HG03442 (cell line): Measurements from ENCODE around the gene PES1.
"Not testable (repeated sequence)": the region's sequence is repeated elsewhere in the genome, so short reads cannot be mapped to it uniquely, and the experiment has no call there.

Experiments
- ATAC-seq: cut with Tn5 transposase; IDR thresholded peaks from one replicate; pipeline ENCODE4 v1.9.1; 2021; ENCODE audit warnings: mild to moderate bottlenecking, moderate library complexity; ENCODE audit not compliant: unreplicated experiment

Gene PES1

DNA sequence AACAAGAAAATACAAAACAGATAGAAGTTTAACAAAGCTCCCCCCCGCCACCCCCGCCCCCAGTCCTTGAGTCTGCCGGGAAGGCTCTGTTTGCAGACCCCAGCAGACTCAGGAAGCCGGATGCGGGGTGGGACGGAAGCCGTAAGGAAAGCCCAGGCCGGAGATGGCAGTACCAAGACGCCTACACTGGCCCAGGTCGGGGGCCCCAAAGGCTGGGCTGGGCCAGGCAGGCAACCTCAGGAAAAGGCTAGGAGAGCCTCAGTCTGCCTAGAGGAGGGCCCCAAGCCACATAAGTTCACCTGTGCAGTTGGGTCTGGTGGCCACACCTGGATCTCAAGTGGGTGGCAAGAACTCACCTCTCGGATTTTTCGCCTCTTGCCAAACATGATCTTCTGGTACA lies 13.2 kb downstream of the PES1 start:
- ATAC-seq, result no peak

DNA sequence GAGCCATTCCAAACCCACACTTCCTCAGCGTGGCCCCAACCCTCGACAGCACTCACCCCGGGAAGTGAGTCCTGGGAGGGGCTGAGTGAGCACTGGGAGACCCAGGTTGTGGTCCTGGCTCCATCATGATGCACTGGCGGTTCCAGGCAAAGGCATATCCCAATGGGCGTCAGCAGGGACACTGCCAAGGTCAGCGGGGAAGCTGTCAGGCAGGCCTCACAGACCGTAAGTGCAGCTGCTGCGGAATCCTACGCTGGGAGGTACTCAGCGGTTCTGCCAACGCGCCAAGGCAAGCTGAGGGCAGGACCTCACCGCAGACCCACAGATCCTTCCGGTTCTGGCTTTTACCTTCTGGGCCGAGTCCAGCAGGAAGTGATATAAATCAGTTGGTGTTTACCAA lies 15.9 kb downstream of the PES1 start:
- no peak for ATAC-seq

DNA sequence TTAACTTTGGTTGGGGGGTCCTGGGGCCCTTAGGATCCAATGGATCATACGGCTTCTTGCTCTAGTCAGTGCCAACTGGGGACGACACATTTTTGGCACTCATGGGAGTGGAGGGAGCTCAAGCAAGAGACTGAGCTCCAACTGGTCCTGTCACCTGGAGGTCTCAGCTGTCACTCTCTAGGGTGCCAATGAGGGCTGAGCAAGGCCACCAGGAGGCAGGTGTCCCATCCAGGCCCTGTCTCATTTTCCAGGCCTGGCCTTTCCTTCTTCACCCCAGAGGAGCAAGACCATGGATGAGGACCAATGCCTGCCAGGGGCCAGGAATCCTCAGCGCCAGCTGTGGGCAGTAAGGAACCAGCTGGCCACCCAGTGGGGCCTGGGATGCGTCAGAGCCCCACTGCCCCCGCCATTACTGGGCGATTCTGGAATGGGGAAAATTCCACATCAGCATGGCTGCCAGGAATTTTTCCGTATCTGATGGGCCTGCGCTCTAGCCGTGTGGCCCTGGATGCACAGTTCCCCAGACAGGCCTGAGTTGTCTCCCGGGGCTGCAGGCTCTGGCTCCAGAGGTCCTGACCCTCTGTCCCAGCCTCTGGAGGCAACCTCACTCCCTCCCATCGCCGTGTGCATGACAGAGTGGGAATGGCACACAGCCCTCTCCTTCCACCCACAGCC lies 16.6 kb downstream of the PES1 start:
- no peak for ATAC-seq

DNA sequence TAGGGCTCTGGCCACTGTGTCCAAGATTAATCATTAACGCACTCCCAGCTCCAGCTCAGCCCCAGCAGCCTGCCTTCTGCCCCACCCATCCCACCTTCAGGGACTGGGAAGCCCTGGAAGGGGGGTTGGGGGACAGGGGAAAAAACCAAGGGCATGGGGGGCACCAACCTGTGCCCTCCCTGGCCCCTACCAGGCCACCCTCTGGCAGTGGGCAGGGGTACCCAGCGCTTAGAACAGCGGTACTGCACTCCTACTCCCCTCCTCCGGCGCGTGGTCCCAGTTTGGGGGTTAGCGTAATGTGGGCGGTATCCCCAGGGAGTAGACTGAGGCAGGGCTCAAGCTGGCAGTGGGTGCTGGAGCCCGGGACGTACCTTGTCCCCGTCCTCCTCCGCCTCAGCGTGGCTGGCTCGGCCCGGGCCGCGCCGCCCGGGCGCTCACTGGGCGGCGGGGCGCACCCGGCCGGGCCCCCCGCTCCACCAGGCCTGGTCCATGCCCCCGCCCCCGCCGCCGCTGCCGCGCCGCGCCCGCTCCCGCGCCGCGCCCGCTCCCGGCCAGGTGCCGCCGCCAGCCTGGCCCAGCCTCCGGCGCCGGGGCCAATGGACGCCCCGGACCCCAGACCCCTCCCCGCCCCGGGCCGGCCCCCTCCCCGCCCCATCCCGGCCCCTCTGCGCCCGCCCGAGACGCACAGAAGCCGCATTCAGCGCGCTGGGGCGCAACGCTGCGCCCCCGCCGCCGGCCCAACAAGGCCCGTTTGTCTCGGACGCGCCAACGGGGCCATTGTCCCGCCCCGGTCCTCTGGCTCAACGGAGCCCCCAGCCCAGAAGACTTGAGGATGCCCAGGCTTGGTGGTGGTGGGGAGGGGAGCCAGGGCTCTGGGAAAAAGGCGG lies 17.4 kb downstream of the PES1 start, which contains the start of gene GAL3ST1:
GAL3ST1 (minus strand) TSS at position 571 of the 887 bp plus-strand sequence. CDS start 17,273 bp downstream, outside the sequence.
- no peak for ATAC-seq

DNA sequence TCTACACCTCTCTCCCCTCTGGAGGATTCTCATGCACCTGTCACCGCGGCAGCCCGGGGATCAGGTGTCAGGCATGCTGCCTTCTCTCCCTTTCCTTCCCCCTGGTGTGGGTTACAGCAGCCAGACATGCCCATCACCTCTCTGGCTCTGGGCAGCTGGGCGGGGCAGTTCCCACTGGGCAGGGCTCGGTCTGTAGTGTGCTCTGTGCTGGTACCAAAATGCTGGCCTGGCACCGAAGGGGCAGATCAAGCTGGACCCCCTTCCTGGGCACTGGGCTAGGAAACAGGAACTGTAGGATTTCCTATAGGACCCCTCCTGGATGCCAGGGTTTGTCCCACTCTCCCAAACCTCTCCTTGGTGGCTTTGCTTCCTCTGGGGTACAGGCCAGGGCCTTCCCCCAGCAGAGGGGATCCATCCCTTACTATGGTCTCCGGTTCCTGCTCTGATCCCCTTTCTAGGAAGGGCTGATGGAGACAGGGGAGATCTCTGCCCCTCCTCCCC lies 18.1 kb downstream of the PES1 start:
- ATAC-seq, result no peak

DNA sequence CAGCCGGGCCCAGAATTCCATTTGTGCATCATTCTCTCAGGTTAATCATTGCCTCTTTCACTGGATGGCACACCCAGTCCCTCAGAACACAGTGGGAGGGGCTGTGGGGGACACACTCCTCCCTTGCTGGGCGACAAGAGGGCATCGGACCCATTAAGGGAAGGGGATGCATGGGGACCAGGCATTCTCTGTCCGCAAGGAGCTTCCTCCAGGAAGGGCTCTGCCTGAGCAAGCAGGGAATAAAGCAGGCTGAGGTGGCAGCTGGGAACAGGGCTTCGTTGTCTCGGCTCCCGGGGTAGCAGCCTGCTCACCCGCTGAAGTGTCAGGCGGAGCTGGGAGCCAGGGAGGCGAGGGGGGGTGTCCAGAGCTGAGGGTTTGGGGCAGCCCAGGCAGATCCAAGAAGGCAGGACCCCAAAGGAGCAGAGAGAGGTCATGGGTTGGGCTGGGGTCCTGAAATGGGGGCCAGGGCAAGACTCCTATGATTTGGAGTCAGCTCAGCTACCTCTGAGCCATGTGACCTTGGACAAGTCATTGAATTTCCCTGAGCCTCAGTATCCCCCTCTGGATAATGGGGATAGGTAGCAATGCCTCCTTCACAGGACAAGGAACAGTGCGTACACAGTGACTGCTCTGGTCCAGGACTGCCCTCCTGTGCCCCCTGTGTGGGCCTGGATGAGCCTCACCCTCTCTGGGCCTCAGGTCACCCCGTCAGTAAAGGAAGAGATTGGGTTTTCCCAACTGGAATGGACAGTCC lies 18.7 kb downstream of the PES1 start:
- no peak for ATAC-seq

DNA sequence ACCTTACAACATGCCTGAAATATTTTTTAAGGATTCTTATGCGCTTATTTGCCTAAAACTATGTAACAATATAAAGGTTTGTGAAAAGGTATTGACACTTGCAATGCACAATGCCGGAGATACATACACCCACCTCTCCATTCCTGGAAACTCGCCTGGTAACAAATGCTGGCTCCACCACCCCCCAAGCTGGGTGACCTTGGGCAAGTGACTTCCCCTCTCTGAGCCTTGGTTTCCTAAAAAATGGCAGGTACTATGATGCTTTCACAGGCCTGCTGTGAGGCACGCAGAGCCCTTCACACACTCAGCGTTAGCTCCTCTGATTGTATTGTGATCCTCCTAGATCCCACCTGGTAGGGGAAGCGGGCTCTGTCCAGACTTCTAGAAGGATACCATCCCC lies 19.5 kb downstream of the PES1 start:
- ATAC-seq, result no peak

GRCh38 chr22:30569674-30570202 lies 22.0 kb downstream of the PES1 start:
- ATAC-seq, result no peak

GRCh38 chr22:30568137-30568805 lies 23.4 kb downstream of the PES1 start:
- ATAC-seq, result no peak

- not testable (repeated sequence) for ATAC-seq
Measured at GRCh38 chr22:30567277-30567676, 24.4 kb downstream of the PES1 start.

DNA sequence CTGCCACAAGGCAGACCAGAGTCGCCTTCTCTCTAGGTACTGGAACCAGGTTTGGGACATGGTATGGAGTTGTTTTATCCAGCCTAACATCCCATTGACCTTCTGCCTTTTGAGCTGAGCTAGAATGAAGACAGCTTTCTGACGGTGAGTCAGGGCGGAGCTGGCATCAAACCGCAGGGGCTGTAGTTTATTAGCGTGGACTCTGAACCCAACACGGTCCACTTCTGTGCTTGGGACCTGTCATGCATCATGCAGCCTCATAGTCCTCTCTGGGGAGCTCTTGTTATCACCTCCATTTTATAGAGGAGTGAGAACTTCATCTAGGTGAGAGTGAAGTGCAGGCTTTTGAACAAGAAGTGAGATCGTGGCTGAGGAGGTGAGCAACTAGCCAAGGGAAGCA lies 25.6 kb downstream of the PES1 start:
- ATAC-seq, result no peak

- no peak for ATAC-seq
Measured at GRCh38 chr22:30565341-30565740, 26.4 kb downstream of the PES1 start.

- no peak for ATAC-seq
Measured at GRCh38 chr22:30564761-30565119, 27.0 kb downstream of the PES1 start.

DNA sequence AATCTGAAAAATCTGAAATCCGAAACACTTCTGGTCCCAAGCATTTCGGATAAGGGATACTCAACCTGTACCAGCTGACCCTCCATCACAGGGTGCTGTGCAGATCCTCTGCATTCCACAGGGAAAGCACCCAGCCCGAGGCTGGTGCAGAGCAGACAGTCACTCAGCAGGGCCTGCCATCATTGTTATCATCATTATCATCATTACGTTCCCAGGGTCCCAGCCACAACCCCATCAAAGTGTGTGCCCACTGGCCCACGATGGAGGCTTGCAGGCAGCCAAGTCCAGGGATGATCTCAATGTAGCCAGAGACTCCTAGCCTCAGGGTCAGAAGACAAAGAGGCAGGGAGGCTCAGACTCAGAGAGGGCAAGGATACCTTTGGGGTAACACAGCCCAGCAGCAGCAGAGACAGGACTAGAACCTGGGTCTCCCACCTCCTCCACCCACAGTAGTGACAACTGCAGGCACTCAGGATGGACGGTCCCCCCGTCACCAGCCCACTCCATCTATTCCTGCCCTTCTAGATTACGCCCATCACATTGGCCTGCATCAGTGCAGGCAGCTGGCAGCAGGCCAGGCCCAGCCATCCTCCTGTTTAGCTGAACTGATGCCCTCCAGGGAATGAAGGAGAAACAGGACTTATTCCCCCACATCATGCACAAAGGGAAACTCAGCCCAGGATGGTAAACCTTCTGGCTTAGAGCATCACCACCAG lies 27.5 kb downstream of the PES1 start:
- ATAC-seq, result no peak

DNA sequence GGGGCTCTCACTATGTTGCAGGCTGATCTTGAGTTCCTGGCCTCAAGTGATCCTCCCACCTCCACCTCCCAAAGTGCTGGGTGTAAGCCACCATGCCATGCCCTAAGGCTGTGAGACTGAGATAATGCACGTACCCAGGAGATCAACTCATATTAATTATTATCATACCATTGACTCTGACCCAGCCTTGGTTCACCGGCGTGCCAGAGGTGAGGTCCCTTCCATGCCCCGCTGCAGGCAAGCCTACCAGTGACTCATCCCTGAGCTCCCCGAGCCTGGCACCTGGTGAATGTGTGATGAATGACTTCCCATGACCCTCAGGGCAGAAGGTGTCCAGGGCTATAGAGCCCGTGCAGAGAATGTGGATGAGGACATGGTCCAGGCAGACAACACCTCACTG lies 29.3 kb downstream of the PES1 start:
- no peak for ATAC-seq

DNA sequence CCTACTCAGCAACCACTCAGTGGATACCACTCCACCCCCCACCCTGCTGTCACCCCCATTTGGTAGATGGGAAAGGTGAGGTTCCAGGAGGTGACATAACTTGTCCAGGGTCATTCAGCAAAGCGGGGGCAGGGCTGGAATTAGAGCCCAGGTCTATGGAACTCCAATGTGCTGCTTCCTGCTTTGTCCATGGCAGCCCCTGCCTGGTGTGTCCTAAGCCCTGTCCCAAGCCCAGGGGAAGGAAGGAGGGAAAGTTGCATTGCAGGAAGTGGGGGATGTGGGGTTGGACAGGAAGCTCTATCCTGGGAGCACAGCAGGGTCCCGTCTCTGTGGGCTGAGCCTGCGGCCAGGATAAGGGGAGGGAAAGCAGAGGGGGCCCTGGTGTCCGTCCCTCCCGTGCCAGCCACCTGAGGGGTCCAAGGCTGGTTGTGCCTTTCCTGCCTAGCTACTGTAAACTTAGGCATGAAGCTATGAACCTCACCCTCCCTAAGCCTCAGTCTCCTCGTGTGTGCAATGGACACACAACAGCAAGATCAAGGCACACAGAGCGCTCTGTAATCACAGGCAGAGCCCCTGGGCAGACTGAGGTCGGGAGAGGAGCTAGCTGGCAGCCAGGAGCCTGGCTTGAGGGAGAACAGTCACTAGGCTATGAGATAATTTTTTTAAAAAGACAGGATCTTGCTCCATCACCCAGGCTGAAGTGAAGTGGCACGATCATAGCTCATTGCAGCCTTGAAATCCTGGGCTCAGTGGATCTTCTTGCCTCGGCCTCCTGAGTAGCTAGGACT lies 30.1 kb downstream of the PES1 start:
- ATAC-seq, result no peak

DNA sequence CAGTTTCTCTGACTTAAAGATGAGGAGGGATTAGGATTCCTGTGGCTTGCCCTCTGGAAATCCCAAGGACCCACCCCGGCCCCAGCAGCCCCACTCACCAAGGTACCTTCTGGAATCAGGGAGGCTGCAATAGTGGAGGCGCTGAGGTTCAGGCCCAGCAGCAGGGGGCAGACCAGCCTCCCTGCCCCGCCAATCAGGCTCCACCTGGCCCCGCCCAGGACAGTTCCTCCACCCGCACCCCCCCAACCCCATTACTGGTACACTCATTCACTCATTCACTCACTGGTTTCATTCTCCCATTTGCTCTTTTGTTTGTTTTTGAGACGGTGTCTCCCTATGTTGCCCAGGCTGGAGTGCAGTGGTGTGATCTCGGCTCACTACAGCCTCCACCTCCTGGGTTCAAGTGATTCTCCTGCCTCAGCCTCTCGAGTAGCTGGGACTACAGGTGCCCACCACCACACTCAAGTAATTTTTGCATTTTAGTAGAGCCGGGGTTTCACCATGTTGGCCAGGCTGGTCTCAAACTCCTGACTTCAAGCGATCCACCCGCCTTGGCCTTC lies 31.0 kb downstream of the PES1 start:
- not testable (repeated sequence) for ATAC-seq

DNA sequence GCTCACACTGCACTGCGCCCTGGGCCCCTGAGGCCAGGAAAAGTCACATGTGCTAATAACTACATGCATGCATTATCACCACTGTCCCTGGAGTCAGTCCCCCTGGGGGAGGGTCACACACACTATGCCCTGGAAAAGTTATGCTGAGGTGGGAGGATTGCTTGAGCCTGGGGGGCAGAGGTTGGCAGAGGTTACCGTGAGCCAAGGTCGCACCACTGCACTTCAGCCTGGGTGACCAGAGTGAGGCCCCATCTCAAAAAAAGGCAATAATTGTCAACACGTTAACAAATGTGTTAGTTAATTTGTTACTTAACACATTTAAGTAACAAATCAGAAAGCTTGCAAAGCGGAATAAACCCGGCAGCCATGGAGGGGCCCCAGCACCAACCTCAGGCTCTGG lies 31.8 kb downstream of the PES1 start:
- no peak for ATAC-seq

DNA sequence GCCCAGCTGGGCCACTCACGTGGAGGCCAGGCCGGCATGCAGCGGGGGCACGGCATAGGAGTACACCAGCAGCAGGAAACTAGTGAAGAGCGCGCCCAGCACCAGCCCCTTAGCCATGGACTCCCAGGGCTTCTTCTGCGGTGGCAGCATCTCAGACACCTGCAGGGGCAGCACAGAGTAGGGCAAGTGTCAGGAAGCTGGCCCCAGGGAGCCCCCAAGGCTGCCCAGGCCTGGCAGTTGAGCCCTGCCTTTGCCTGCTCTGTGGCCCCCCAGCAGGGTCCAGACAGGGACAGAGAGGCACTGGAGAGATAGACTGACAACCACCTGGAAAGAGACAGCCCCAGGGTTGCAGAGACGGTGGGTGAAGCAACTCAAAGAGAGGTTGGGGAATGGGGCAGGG lies 34.5 kb downstream of the PES1 start:
- ATAC-seq, result no peak
